Cortex of kidney (tissue), 1 donor: ENCODE measurements around the gene NSRP1.
"Not testable (repeated sequence)": the region's sequence is repeated elsewhere in the genome, so short reads cannot be mapped to it uniquely, and the experiment has no call there.

ENCODE experiments used
- DNase-seq: peaks from one replicate; lab custom pipeline; 2025; lab: John Stamatoyannopoulos, UW

Gene NSRP1

GRCh38 chr17:30222251-30222650 is 105.6 kb downstream of the NSRP1 start:
- DNase-seq = no peak

GRCh38 chr17:30222721-30223175 is 106.1 kb downstream of the NSRP1 start:
- DNase-seq = no peak

DNA sequence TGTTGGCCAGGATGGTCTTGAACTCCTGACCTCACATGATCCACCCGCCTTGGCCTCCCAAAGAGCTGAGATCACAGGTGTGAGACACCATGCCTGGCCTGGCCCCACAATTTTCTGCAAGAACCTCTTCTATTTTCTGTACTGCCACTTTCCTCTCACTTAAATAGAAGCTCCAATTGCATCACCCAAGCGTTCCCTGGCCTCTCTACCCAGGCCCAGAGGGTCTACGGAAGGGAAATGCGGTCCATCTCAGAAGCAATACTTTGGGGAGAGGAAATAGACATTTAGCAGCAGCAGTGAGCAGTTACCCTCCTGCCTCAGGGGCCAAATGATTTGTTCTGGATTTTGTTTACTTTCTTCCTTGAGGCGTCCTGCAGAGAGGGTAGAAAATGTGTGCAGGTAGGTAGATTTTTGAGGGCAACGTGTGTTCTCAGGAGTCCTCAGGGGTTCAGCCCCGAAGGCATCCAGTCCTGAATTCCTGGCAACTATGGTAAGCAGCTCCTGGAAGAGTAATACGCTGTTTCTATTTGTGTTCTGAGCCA is 107.9 kb downstream of the NSRP1 start:
- DNase-seq = no peak

DNA sequence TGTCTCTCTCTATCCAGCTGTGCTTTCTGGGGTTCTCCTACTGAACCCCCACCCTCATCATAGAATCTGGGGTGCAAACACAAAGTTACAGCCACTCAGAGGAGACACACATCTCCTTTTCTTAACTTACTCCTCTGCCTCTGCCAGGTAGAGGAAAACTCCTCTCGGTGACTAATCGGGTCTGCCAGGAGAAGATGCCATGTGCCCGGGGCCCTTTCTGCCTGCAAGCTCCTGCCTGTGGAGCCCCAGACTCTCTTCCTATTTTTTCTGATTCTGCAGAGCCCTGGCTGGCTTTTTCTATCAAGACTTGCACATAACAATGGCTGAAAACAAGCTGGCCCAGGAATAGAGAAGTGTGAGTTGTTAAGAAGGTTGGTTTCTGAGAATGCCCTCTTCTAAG is 108.5 kb downstream of the NSRP1 start:
- no peak for DNase-seq

GRCh38 chr17:30225919-30226553 is 109.4 kb downstream of the NSRP1 start:
- no peak for DNase-seq

DNA sequence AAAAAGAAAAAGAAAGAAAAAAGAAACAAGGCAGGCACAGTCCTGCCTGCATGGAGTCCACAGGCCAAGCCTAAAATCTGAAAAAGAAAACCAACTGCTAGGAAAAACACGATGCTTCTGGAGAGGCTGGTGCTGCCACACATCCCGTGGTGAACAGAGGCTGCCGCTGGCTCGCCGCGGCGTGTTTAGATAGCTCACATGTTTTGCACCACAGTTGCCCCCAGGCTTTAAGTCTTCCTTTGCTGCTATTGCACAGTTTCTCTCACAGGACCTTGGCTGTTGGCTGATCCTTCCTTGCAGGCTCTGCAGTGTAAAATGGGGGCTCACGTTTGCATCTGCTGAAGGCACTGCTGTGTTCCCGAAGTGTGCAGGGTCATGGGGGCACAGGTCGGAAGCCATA is 110.3 kb downstream of the NSRP1 start:
- no peak for DNase-seq

DNA sequence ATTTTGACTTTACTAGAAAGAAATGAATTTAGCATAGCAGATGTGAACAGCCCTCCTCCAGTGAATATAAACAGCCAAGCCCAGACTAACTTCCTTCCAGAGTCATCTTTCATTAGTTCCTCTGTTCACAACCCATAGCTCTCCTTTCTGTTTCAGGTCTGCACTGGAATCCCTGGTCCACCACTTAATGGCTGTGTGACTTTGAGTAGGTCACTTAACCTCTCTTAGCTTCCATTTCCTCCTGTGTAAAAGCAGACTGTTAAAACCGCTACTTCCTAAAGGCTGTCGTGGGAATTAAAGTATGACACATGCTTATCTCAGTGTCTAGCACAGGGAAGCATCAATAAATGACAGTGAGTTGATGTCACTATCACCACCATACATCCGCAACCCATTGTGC is 111.4 kb downstream of the NSRP1 start:
- DNase-seq = no peak

DNA sequence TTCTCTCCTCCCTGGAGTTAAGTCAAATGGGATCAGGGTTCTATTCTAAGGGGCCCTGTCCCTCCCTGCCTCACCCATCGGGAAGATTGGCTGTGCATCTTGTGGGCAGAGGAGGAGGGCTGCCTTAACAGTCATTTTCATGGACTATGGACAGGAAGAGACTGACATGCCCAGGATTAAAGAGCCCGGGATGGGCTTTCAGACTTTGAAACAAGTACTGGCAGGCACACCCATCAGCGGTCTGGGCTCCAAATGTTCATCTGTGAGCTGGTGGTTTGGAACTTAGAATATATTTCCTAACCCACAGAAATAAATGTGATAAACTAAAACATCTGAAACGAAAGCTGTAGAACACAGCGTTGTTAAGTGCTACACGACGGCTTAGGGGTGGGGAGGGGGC is 112.4 kb downstream of the NSRP1 start:
- no peak for DNase-seq

DNA sequence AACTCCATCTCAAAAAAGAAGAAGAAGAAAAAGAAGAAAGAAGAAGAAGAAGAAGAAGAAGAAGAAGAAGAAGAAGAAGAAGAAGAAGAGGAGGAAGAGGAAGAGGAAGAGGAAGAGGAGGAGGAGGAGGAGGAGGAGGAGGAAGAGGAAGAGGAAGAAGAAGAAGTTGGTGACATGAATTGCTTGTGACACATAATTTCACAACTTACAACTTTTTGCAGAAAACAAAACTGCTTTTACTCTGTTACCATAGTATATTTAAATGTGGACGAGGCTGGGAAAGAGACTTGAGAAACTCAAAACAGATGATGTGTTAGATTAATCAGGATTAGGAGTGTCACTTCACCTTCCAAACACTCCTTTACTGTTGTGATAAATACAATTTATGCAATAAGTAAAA is 113.4 kb downstream of the NSRP1 start:
- not testable (repeated sequence) for DNase-seq

GRCh38 chr17:30230596-30231125 is 114.0 kb downstream of the NSRP1 start:
- no peak for DNase-seq

DNA sequence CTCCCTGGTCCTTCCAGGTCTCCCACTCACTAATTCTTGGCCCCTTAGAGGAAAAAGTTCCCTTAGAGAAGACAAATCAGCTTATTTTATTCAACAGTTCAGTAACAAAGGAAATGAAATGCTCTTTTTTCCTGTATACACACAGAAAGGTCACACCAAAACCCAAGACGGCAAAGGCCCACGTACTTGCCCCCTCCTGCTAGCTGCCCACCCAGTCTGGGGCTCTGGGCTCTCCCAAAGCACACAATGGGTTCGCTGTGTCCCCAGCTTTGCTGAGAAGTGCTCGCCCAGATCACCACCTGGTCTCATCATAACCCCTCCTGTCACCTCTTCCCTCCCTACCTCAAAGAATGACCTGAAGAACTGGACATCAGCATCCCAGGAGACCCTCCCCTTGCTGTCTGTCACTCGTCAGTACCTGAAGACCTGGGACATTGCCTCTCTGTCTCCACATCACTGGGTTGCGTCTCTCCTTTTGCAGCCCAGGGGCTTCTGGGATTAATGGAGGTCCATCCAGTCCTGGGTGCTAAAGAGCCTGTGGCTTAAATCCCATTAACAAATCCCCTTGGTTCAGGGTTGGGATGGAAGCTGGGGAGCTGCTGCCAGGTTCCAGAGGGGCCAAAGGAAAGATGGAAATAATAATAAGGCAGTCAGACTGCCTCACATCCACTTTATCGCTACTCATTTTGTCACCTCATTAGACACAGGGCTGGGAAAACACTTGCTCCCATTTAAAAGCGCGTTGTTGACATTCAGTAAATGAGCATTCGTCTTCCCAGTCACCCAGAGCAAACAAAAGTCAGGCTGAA is 115.6 kb downstream of the NSRP1 start:
- DNase-seq = no peak

- DNase-seq = no peak
Measured at GRCh38 chr17:30232824-30233427, 116.3 kb downstream of the NSRP1 start.

GRCh38 chr17:30234296-30234695 is 117.7 kb downstream of the NSRP1 start:
- DNase-seq = no peak

GRCh38 chr17:30234964-30235363 is 118.3 kb downstream of the NSRP1 start:
- no peak for DNase-seq

DNA sequence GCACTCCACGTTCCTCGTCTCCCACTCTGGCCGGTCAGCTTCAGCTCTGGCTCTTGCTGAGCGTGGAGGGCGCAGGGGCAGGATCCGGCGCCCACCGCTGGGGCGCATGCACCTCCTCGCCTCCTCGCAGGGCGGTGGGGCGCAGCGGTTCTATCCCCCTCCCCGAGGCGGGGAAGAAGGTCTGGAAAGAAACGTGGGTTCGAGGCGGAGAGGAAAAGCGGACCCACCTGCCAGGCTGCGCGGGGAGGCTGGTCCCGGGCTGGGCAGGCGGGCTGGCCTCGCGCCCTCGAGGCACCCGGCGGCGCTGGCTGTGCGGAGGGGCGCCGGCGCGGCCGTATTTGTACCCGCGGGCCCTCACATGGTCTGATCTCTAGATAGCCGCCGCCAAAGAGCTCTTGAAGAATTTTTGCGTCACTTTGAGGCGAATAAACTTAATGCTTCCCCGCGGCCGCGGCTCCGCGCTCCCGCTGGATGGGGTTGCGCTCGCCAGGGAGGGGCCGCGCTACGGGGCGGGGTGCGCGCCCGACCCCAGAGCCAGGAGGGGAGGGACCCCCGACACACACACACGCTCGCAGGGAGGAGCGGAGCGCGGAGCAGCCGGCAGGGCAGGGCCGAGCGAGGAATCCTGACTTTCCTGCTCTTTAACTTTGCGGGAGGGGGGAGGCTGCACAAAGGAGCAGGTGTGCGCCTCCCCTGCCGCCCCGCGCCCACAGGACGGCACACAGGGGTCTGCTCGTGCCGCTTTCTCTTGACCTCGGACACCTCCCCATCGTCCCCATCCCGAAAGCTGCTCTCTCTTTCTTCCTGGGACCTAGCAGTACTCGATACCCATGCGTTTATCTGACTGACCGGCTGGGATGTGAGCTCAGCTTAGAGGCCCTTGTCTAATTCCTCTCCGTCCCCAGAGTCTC is 119.0 kb downstream of the NSRP1 start, which contains the start of gene SLC6A4:
TSS of gene SLC6A4 (minus strand) at position 312 of the 911 bp plus-strand sequence. CDS start 13,739 bp downstream, outside the sequence.
- DNase-seq = no peak
